Upper lobe of left lung (tissue), 4 donors: ENCODE results near the gene MIGA1.

ENCODE experiments used
- CTCF ChIP-seq, 6 experiments: fragments of 450-650 bp in 4 of 6; fragments of 200-600 bp in 2 of 6; sonication (generic) in 2 of 6; IDR thresholded peaks; one replicate each; pipeline ENCODE4 v1.5.1; 2016 to 2019; ENCODE audit warnings: antibody characterized with exemption in 6 of 6
- EP300 ChIP-seq, 4 donors: sonication (generic); formaldehyde crosslinking; IDR thresholded peaks; one replicate each; pipeline ENCODE4 v1.5.1; 2017; ENCODE audit warnings: antibody characterized with exemption in 4 of 4, control low read depth in 2 of 4
- POLR2A ChIP-seq, 4 donors: fragments of 450-650 bp; IDR thresholded peaks; one replicate each; pipeline ENCODE4 v1.5.1; 2016 to 2017; ENCODE audit warnings: antibody characterized with exemption in 4 of 4, mild to moderate bottlenecking in 2 of 4
- POLR2AphosphoS5 ChIP-seq, 2 donors: sonication (generic); formaldehyde crosslinking; IDR thresholded peaks; one replicate each; pipeline ENCODE4 v1.5.1; 2017; ENCODE audit warnings: antibody characterized with exemption in 2 of 2

DNA sequence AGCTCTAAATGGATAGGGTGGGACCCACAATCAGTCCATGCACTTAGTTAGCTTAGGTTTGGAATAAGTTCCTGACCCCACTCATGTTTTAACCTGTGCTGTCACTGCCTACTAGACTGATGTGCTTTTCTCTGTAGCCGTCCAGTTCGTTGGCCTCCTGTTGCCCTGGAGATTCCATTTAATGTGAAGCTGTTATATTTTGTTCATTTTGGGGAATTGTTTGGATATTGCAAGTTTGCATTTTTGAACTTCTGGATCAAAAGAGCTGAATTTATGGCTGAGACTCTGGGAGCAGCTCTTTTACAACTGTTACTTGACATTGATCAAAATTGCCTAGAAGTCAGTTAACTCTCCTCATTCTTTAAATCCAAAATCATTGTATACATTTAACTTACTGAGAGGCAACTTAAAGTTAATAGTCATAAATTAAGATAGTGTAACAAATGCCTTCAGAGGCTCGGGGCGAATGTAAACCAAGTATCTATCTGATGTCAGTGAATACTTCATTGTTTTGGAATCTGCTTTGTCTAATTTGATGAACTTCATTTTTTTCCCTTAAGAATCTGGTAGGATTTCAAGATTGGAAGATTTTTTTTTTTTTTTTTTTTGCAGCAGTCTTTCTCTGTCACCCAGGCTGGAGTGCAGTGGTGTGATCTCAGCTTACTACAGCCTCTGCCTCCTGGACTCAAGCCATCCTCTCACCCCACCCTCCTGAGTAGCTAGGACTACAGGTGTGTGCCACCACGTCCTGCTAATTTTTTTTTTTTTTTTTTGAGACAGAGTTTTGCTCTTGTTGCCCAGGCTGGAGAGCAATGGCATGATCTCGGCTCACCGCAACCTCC is 38.1 kb downstream of the MIGA1 start:
- TF ChIP-seq CTCF (IDR thresholded peaks at IDR 0.05) (no peak), POLR2A (IDR thresholded peaks at IDR 0.05) (no peak), POLR2AphosphoS5 (IDR thresholded peaks at IDR 0.05) (no peak), EP300 (IDR thresholded peaks at IDR 0.05) (no peak)
